ENCODE measurements around the gene FAT1. TPM values are rescaled to one million over a fixed set of nuclear protein-coding genes. Genes with fewer than 3 reads are reported as not detected.
A peak's percentile ranks its signal among the peaks of the same experiment; 100 is the strongest.

The FAT1 gene
- total RNA-seq, 4 donors from 2014 or later: 51.3 to 114 (median 72.2) TPM

- H3K4me3 ChIP-seq (ENCODE audit: low read depth, poor library complexity, severe bottlenecking): no peak overlapping the region
- TF ChIP-seq CTCF (IDR thresholded peaks at IDR 0.05) (no peak), POLR2A (IDR thresholded peaks at IDR 0.05) (no peak)
- DNase-seq (ENCODE audit: low spot score in 2 of 2): no peak
- WGBS, 2 donors: 57 to 70% methylated on average over 4 of the region's 4 CpGs
- intact Hi-C loops (cut with DNase I; ENCODE audit: low total_unique reads): no loop called here
Observed at GRCh38 chr4:186728631-186729271, 5.1 kb upstream of the FAT1 start.

- no peak for DNase-seq (ENCODE audit: low spot score in 2 of 2)
- intact Hi-C loops (cut with DNase I; ENCODE audit: low total_unique reads): no loop called here
- 59 to 63% methylated on average over 6 of the region's 6 CpGs for WGBS, 2 donors
- TF ChIP-seq CTCF (IDR thresholded peaks at IDR 0.05) (no peak), POLR2A (IDR thresholded peaks at IDR 0.05) (no peak)
- no peak overlapping the region for H3K4me3 ChIP-seq (ENCODE audit: low read depth, poor library complexity, severe bottlenecking)
Observed at GRCh38 chr4:186727977-186728519, 4.4 kb upstream of the FAT1 start.

- peak overlapping the region; percentile 40 for H3K4me3 ChIP-seq (ENCODE audit: low read depth, poor library complexity, severe bottlenecking)
- intact Hi-C loops (cut with DNase I; ENCODE audit: low total_unique reads): no loop called here
- DNase-seq (ENCODE audit: low spot score in 2 of 2): no peak
- TF ChIP-seq POLR2A (IDR thresholded peaks at IDR 0.05) (no peak), CTCF (IDR thresholded peaks at IDR 0.05) (no peak)
- WGBS, 2 donors: 17 to 19% methylated on average over 15 of the region's 15 CpGs
Observed at GRCh38 chr4:186727169-186727976, 3.7 kb upstream of the FAT1 start.

- DNase-seq (ENCODE audit: low spot score in 2 of 2): peak; percentile 41 to 93
- intact Hi-C loops (cut with DNase I; ENCODE audit: low total_unique reads): no loop called here
- WGBS, 2 donors: 0 to 1% methylated on average over 37 to 65 of the region's 82 CpGs
- peak overlapping the region; percentile 40 for H3K4me3 ChIP-seq (ENCODE audit: low read depth, poor library complexity, severe bottlenecking)
- TF ChIP-seq POLR2A (IDR thresholded peaks at IDR 0.05) (no peak), CTCF (IDR thresholded peaks at IDR 0.05) (no peak)
Observed at GRCh38 chr4:186726426-186727168, 2.9 kb upstream of the FAT1 start.

DNA sequence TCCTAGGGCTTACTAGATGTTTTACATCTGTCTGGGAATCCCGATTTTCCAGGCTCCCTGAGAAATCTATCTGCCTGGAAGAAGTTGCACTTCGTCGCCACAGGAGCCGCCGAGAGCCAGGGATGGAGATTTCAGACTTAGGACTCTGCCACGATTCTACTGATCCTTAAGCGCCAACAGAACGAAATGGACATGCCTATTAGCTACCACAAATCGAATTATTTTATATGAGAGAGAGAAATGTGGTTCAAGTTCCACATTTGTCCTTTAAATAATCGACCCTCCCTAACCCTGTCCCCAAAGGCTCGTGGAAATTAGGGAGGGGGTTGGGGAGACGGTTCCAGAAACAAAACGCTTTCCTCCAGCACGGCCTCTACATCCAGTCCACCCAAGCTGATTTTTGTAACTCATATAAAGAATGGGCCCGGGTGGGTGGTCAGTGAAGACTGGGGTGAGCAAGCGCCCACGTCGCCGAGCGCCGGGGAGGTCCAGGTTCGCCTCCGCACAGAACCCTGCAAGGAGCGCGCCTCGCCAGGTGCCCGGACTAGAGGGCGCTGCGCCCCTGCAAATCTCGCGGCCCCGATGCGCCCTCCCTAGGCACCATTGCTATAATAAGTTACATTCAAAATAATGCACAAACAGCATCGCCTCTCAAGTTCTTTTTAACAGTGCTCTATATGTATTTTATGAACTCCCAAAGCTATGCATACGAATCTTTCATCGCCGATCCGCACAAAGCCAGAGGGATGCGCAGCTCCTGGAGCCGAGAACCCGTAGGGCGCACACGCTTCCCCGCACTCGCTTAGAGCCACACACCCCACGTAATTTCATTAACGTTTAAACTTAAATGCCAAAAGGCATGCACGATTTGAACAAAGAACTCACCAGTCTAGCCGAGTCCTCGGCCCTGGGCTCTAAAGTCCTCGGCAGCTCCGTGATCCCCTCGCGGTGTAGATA, 2.1 kb upstream of the FAT1 start:
- H3K4me3 ChIP-seq (ENCODE audit: low read depth, poor library complexity, severe bottlenecking): peak overlapping the region; percentile 40
- WGBS, 2 donors: 1% methylated on average over 54 of the region's 54 CpGs
- TF ChIP-seq CTCF (IDR thresholded peaks at IDR 0.05) (no peak), POLR2A (IDR thresholded peaks at IDR 0.05) (no peak)
- intact Hi-C loops (cut with DNase I; ENCODE audit: low total_unique reads): no loop called here
- DNase-seq (ENCODE audit: low spot score in 2 of 2): peak; percentile 53 to 95

Data from lower leg skin (tissue), 4 donors.